GM23338 (cell line): Measurements from ENCODE around the gene SPDYE17.
"Not testable (repeated sequence)": the region's sequence is repeated elsewhere in the genome, so short reads cannot be mapped to it uniquely, and the experiment has no call there.

Experiments used
- CREB1 ChIP-seq: fragments of 250-450 bp; sonication (Bioruptor Pico); IDR thresholded peaks from 2 replicates; pipeline ENCODE4 v1.5.0; 2020; ENCODE audit warnings: low read depth, mild to moderate bottlenecking, moderate library complexity
- EZH2 ChIP-seq: fragments of 200-600 bp; sonication (generic); IDR thresholded peaks from one replicate; pipeline ENCODE4 v1.8.0; 2017; ENCODE audit warnings: antibody characterized with exemption, mild to moderate bottlenecking, low read depth; ENCODE audit not compliant: unreplicated experiment
- EZH2phosphoT487 ChIP-seq: fragments of 200-600 bp; sonication (generic); IDR thresholded peaks from one replicate; pipeline ENCODE4 v1.8.1; 2018; ENCODE audit warnings: antibody characterized with exemption; ENCODE audit not compliant: unreplicated experiment
- POLR2AphosphoS5 ChIP-seq: IDR thresholded peaks from 2 replicates; pipeline ENCODE4 v1.6.1; 2016; ENCODE audit warnings: antibody characterized with exemption, low read depth
- TF ChIP-seq, protein P1 (sequence below), 2 experiments: fragments of 200-600 bp in 1 of 2; sonication (generic) in 1 of 2; conservative IDR thresholded peaks; 2 replicates each; pipeline versions ENCODE4 v1.5.1 to v1.6.1; 2016 to 2017; ENCODE audit warnings: antibody characterized with exemption in 2 of 2, low read depth in 2 of 2, mild to moderate bottlenecking in 2 of 2, moderate library complexity in 1 of 2

- TF ChIP-seq, protein P1, sequence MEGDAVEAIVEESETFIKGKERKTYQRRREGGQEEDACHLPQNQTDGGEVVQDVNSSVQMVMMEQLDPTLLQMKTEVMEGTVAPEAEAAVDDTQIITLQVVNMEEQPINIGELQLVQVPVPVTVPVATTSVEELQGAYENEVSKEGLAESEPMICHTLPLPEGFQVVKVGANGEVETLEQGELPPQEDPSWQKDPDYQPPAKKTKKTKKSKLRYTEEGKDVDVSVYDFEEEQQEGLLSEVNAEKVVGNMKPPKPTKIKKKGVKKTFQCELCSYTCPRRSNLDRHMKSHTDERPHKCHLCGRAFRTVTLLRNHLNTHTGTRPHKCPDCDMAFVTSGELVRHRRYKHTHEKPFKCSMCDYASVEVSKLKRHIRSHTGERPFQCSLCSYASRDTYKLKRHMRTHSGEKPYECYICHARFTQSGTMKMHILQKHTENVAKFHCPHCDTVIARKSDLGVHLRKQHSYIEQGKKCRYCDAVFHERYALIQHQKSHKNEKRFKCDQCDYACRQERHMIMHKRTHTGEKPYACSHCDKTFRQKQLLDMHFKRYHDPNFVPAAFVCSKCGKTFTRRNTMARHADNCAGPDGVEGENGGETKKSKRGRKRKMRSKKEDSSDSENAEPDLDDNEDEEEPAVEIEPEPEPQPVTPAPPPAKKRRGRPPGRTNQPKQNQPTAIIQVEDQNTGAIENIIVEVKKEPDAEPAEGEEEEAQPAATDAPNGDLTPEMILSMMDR (conservative IDR thresholded peaks at IDR 0.05; ENCODE audit: low read depth in 2 of 2) = not testable (repeated sequence)
- TF ChIP-seq CREB1 (CRISPR knock-in tag); EZH2; EZH2phosphoT487; POLR2AphosphoS5: not testable (repeated sequence)
These were observed 38.3 kb downstream of the SPDYE17 start for GRCh38 chr7:76993831-76994230.
